ENCODE results near the gene ANK3.

DNA sequence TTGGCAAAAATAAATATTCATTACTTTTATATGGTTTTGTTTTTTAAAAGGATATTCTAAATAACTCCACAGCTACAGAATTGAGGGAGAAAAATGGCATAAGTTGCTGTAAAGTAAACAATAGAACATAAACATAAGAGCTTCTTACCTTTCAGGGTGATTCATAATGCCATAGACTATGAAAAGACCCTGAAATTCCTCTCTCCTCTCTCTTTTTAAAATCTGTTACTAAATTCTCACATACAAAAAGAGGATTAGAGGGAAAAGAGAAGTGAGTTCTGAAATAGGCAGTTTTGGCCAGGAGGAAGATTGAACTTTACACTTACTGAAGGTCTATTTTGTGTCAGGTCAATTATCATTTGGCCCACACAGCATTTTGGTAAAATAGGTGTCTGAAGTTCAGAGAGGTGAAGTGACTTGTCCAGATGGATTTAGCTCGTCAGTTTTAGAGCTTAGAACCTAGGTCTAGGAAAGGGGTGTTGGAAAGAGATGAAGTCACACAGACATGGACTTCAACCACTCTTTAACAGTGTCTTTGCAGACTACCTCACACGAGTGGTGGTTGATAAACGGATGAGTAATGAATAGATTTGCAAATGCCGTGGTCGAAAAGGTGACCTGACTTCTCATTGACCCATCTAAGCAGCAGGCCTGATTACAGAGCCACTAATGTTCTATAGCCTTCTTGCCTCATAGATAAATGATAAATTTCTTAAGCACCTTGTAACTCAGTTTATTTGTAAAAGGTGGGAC lies 292.7 kb downstream of the ANK3 start:
- TF ChIP-seq POLR2A (IDR thresholded peaks at IDR 0.05; ENCODE audit: borderline replicate concordance, extremely low read depth, insufficient read depth, insufficient read length) (no peak), EGR1 (IDR thresholded peaks at IDR 0.05; ENCODE audit: low read depth) (no peak), EZH2 (IDR thresholded peaks at IDR 0.05) (no peak), SIN3A (IDR thresholded peaks at IDR 0.05; ENCODE audit: low read depth) (no peak), FOSL1 (IDR thresholded peaks at IDR 0.05; ENCODE audit: low read depth) (no peak), JUND (IDR thresholded peaks at IDR 0.05) (no peak), CEBPB (IDR thresholded peaks at IDR 0.05; ENCODE audit: low read depth) (no peak), CBX3 (IDR thresholded peaks at IDR 0.05; ENCODE audit: low read depth) (no peak)
- TF ChIP-seq, protein P1, sequence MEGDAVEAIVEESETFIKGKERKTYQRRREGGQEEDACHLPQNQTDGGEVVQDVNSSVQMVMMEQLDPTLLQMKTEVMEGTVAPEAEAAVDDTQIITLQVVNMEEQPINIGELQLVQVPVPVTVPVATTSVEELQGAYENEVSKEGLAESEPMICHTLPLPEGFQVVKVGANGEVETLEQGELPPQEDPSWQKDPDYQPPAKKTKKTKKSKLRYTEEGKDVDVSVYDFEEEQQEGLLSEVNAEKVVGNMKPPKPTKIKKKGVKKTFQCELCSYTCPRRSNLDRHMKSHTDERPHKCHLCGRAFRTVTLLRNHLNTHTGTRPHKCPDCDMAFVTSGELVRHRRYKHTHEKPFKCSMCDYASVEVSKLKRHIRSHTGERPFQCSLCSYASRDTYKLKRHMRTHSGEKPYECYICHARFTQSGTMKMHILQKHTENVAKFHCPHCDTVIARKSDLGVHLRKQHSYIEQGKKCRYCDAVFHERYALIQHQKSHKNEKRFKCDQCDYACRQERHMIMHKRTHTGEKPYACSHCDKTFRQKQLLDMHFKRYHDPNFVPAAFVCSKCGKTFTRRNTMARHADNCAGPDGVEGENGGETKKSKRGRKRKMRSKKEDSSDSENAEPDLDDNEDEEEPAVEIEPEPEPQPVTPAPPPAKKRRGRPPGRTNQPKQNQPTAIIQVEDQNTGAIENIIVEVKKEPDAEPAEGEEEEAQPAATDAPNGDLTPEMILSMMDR (IDR thresholded peaks at IDR 0.05 in 2 of 3, conservative IDR thresholded peaks at IDR 0.05 in 1 of 3; ENCODE audit: borderline replicate concordance in 1 of 3, insufficient read depth in 1 of 3, low read depth in 2 of 3, low read length in 2 of 3) = no peak
